BE2C (cell line): ENCODE results near the gene RUSF1.
"Not testable (repeated sequence)": the region's sequence is repeated elsewhere in the genome, so short reads cannot be mapped to it uniquely, and the experiment has no call there.

Experiments
- DNase-seq: peaks from one replicate; pipeline ENCODE4 v3.0.0-alpha.2; 2020
- H3K27me3 ChIP-seq: fragments of 250-450 bp; sonication (Bioruptor Pico); 2 replicates; pipeline ENCODE4 v1.5.1; 2020; ENCODE audit warnings: mild to moderate bottlenecking
- H3K36me3 ChIP-seq: fragments of 250-450 bp; sonication (Bioruptor Pico); 2 replicates; pipeline ENCODE4 v1.5.1; 2020; ENCODE audit warnings: mild to moderate bottlenecking
- H3K4me1 ChIP-seq: fragments of 250-450 bp; sonication (Bioruptor Pico); 2 replicates; pipeline ENCODE4 v1.5.1; 2020
- H3K4me3 ChIP-seq: 2 replicates; pipeline ENCODE4 v1.5.1; 2011; ENCODE audit warnings: low read depth, low read length
- H3K9me3 ChIP-seq: fragments of 250-450 bp; sonication (Bioruptor Pico); 2 replicates; pipeline ENCODE4 v1.5.1; 2020
- CTCF ChIP-seq: IDR thresholded peaks from 2 replicates; pipeline ENCODE4 v1.5.1; 2012; ENCODE audit warnings: mild to moderate bottlenecking, low read depth, low read length

Gene RUSF1

GRCh38 chr16:31486045-31486444 is 22.1 kb downstream of the RUSF1 start:
- H3K4me1 ChIP-seq, result no peaks in the 10 kb centered on the region
- peaks cover 14% of the 10 kb centered on the region for H3K27me3 ChIP-seq
- TF ChIP-seq CTCF, result no peak
- H3K36me3 ChIP-seq, result no peaks in the 10 kb centered on the region
- DNase-seq, result no peak
- H3K9me3 ChIP-seq, result no peaks in the 10 kb centered on the region
- H3K4me3 ChIP-seq, result no peak overlapping the region

- peaks cover 14% of the 10 kb centered on the region for H3K27me3 ChIP-seq
- H3K4me3 ChIP-seq, result no peak overlapping the region
- DNase-seq, result no peak
- no peaks in the 10 kb centered on the region for H3K36me3 ChIP-seq
- no peak for TF ChIP-seq CTCF
- H3K4me1 ChIP-seq, result no peaks in the 10 kb centered on the region
- H3K9me3 ChIP-seq, result no peaks in the 10 kb centered on the region
Measured at GRCh38 chr16:31485571-31485970, 22.6 kb downstream of the RUSF1 start.

- no peak for TF ChIP-seq CTCF
- Histone ChIP-seq H3K9me3 (no peaks in the 10 kb centered on the region), H3K36me3 (no peaks in the 10 kb centered on the region), H3K4me3 (no peak overlapping the region), H3K4me1 (no peaks in the 10 kb centered on the region), H3K27me3 (peaks cover 14% of the 10 kb centered on the region)
- DNase-seq, result no peak
Measured at GRCh38 chr16:31484491-31485171, 23.6 kb downstream of the RUSF1 start.

- peaks cover 14% of the 10 kb centered on the region for H3K27me3 ChIP-seq
- not testable (repeated sequence) for H3K4me1 ChIP-seq, H3K36me3 ChIP-seq, DNase-seq, H3K9me3 ChIP-seq, H3K4me3 ChIP-seq
Measured at GRCh38 chr16:31484048-31484447, 24.1 kb downstream of the RUSF1 start.

- no peak for TF ChIP-seq CTCF
- no peaks in the 10 kb centered on the region for H3K9me3 ChIP-seq
- DNase-seq, result no peak
- H3K4me1 ChIP-seq, result no peaks in the 10 kb centered on the region
- no peak within 1 kb of the TSS for H3K4me3 ChIP-seq
- H3K27me3 ChIP-seq, result peaks cover 9% of the 10 kb centered on the region
- H3K36me3 ChIP-seq, result no peaks in the 10 kb centered on the region
Measured at GRCh38 chr16:31483081-31483480, 25.1 kb downstream of the RUSF1 start, which contains the start of gene SLC5A2. Gene SLC5A2 (plus strand): TSS chr16:31483123. CDS start chr16:31483137, 14 bp downstream.

GRCh38 chr16:31480851-31481536 is 27.2 kb downstream of the RUSF1 start:
- DNase-seq, result no peak
- Histone ChIP-seq H3K27me3 (no peaks in the 10 kb centered on the region), H3K9me3 (no peaks in the 10 kb centered on the region), H3K36me3 (no peaks in the 10 kb centered on the region), H3K4me3 (no peak overlapping the region), H3K4me1 (no peaks in the 10 kb centered on the region)
- TF ChIP-seq CTCF, result no peak
